ENCODE measurements around the gene TNK2.
"Not testable (repeated sequence)": the region's sequence is repeated elsewhere in the genome, so short reads cannot be mapped to it uniquely, and the experiment has no call there.

The TNK2 gene

DNA sequence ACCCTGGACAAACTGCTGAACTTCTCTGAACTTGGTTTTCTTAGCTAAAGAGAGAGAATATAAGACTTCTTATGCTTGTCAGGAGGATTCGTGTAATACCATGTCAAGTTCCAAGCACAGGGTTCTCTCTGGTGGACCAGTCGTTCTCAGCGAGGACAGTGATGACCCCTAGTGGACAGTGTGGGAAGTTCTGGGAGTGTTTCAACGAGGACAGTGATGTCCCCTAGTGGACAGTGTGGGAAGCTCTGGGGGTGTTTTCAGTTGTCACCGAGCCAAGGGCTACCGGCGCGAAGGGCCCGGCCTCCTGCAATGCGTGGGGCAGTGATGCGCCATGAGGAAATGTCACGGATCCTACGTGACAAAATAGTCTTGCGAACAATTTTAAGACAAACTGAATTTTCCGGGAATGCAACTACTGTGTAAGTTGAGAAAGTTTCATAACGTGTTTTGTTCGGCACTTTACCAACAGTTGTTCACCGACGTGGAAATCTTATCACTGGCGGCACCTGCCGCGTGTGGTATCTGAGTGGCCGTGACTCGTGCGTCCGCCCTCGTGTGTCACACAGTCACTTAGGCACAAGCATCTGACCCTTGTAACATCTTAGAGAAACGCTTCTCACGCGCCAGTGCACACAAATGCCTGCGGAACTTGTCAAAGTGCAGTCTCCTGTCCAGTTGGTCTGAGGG, 57.4 kb downstream of the TNK2 start:
- DNase-seq (ENCODE audit: low read depth, low spot score), result peak; percentile 80

DNA sequence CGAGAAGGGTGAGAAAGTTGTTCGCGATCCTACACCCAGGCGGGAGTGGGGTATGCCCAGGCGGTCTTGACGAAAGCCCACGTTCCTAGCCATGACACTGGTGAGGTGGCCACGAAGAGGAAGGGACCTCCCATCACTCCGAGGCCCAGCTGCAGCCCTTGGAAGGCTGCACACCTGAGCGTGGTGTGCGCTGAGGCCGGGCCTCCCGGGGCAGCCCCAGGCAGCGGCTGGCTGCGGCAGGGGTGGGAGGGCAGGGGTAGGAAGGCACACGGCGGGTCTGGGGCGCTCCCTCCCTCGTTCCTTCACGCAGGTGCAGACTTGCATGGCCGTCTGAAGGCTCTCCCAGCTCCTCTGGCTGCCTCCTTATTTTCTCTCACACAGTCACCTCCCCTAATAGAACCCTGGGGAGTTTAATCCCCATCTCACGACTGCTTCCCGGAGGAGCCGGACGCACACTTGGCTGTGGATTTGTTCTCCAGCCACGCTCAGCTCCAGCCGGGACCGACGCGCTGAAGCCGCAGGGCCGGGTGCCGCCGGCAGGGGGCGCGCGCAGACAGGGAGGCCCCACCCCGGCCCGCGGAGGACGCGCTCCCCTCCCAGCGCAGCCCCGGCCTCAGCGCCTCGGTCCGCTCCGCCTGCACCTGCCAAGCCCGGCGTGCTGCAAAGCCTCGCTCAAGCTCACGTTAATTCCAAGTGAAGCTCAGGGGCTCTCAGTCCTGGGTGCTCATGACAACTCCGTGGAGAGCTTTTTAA, 58.9 kb downstream of the TNK2 start:
- DNase-seq (ENCODE audit: low read depth, low spot score), result no peak

GRCh38 chr3:195847055-195847950, 61.0 kb downstream of the TNK2 start:
- DNase-seq (ENCODE audit: low read depth, low spot score), result no peak

- no peak for DNase-seq (ENCODE audit: low read depth, low spot score)
Observed at GRCh38 chr3:195845483-195845882, 62.9 kb downstream of the TNK2 start.

GRCh38 chr3:195844671-195845218, 63.6 kb downstream of the TNK2 start:
- no peak for DNase-seq (ENCODE audit: low read depth, low spot score)

DNA sequence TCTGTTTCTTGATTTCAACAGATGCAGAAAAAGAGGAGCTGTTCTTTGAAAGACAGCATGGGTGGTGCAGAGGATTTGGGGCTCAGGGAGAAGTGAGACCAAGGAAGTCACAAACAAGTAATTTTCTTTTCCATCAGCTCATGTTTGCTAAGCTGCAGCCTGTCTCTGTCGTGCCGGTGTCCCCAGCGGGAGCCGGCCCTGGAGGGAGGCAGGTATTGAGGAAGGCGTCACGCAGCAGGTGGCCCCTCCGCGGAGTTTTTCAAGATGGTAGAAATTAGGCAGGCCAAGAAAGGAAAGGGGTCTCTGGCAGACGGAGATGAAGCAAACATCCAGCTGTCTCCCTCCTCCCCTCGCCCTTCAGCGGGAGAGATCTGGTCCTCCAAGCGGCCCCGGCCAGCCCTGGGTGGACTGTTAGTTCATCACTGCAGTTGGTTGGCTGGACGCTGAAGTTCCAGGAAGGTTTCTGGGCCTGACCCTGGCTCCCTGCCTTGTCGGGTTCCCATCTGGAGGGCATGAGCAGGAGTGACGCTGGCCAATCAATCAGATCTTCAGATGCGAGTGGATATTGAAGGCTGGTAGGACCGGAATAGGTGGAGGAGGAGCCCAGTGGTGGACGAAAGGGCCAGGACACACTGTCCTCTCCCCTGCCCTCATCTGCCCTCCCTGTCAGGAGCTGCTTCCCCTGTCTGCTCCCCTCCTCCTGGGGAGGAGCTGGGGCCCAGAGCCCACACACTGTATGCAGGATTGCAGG, 68.9 kb downstream of the TNK2 start:
- DNase-seq (ENCODE audit: low read depth, low spot score), result no peak

DNA sequence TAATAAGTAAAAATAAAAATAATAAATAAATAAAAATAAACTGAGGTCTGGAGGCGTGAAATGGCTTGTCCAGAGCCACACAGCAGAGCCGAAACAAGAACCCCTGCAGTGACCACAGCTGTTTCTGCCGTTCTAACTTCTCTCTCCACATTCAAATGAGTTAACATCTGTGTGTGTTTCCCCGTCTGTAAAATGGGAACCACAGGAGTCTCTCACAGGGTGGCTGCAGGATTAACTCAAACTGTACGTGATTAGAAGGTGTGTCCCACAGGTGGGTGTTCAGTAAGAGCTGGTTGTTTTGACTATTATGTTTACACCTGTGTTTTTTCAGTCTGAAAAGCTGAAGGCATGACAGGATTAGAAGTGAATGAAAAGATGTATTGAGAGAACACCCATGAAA, 69.6 kb downstream of the TNK2 start:
- DNase-seq (ENCODE audit: low read depth, low spot score), result no peak

- no peak for DNase-seq (ENCODE audit: low read depth, low spot score)
Observed at GRCh38 chr3:195836476-195837135, 71.7 kb downstream of the TNK2 start.

DNA sequence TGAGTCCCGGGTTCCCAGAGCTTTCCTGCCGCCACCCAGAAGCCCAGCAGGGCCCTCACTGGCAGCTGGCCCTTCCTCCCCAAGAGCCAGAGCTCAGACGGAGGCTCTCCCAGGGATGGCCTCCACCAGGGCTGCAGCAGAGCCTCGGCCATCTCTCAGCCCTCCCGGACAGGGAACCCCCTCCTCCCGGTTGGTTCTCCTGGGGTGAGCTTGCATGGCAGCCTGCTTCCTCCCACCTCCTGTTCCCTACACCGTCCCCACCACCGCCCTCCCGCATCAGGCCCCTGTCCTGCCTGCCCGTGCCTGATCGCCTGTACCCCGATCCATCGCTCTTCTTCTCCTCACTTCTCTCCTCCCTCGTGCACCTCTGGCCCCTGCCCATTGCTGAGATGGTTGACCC, 72.6 kb downstream of the TNK2 start:
- DNase-seq (ENCODE audit: low read depth, low spot score), result no peak

GRCh38 chr3:195834675-195835583, 73.4 kb downstream of the TNK2 start:
- no peak for DNase-seq (ENCODE audit: low read depth, low spot score)

GRCh38 chr3:195829897-195830254, 78.5 kb downstream of the TNK2 start:
- DNase-seq (ENCODE audit: low read depth, low spot score), result no peak

DNA sequence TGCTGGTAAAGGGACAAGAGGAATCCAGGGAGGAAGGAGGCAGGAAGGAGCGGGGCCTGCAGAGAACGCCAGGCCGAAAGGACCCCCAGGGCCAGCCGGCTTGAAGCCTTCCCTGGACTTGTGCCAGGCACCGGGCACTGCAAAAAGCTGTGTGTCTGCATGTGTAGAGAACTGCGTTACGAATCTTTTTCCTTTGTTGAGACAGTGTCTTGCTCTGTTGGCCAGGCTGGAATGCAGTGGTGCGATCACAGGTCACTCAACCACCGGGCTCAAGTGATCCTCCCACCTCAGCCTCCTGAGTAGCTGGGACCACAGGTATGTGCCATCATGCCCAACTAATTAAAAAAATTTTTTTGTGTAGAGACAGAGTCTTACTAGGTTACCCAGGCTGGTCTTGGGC, 79.6 kb downstream of the TNK2 start:
- DNase-seq (ENCODE audit: low read depth, low spot score), result no peak

DNA sequence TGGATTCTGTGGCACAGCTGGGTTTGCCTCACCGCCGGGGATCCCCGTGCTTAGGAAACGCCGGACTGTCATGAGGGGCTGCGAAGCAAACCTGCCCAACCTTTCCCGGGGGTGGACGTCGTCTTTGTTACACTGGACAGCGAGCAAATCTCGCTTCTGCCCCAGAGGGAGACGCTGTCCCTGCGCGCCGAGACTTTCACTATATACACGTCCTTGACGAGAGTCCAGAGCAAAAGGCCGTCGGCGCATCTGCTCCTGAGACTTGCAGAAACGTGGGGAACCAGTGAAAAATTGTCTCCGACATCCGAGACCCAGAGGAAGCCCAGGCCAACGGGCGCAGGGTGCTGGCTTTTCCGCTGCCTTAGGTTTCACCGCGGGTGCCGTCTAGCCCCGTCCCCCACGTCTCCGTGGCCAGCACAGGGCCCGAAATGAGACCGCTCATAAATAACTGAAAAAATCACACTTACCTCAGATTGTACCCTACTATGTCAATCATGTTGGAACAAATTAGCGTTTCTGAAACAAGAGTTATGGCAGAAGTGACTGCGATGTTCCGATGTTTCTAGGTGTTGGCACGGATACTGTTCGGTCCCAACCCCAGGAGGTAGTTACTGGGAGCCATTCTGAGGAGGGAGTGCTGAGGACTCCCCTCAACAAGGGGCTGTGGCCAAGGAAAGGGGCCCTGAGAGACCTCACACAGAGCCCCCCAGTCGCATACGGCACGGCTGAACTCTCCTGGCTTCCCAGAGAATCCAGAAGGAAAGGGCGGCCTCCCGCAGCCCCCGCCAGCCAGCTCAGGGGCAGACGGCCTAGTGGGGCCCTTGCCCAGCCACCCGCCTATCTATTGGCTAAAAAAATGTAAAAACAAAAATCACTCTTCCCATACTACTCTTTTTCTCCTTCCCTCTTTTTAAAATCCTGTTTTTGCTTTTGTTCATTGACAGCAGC, 82.2 kb downstream of the TNK2 start:
- DNase-seq (ENCODE audit: low read depth, low spot score), result no peak

GRCh38 chr3:195825191-195825588, 83.2 kb downstream of the TNK2 start:
- no peak for DNase-seq (ENCODE audit: low read depth, low spot score)

DNA sequence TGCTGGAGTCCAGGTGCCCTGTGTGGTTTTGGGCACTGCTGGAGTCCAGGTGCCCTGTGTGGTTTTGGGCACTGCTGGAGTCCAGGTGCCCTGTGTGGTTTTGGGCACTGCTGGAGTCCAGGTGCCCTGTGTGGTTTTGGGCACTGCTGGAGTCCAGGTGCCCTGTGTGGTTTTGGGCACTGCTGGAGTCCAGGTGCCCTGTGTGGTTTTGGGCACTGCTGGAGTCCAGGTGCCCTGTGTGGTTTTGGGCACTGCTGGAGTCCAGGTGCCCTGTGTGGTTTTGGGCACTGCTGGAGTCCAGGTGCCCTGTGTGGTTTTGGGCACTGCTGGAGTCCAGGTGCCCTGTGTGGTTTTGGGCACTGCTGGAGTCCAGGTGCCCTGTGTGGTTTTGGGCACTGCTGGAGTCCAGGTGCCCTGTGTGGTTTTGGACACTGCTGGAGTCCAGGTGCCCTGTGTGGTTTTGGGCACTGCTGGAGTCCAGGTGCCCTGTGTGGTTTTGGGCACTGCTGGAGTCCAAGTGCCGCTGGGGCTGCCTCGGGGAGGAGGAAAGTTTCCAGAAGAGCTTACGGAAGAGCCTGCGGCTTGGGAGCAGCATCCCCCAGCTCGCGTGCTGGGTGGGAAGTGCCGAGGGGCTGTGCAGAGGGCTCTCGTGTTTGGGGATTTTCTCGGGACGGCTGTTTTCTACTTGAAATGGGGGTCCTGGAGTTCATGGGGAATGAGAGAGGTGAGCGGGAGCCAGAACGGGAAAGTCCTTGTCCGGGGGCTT, 83.7 kb downstream of the TNK2 start:
- DNase-seq (ENCODE audit: low read depth, low spot score), result not testable (repeated sequence)

DNA sequence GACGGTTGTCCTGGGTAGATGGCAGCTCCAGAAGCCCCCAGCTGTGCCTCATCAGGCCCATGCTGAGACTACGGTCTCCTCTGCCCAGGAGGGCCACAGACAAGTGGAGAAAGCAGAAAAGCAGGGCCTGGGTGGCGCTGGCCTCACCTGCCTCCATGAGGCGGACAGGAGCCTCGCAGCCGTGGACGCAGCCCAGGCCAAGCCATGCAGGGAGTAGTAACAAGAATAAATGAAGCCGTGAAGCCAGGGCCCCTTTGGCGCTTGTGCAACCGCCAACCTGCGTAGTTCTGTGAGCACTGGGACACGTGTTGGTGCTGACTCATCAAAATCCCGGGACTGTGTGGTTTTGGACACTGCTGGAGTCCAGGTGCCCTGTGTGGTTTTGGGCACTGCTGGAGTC, 84.4 kb downstream of the TNK2 start:
- no peak for DNase-seq (ENCODE audit: low read depth, low spot score)

DNA sequence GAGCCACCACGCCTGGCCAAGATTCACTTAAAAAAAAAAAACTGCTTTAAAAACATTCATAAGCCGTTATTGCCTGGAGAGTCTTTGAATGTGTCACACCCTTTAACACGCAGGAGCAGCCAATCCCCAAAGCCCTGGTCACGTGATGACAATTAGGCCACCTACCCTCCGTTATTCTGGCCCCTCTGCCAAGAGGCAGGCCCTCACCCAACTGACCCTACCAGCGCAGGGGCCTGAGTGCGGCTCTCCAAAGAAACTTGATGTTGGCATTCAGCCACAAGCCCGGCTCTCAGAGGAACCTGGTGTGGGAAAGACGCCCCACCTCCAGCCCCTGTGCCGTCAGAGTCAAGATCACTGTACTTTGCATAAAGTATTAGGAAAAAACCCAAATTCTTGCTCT, 85.1 kb downstream of the TNK2 start:
- DNase-seq (ENCODE audit: low read depth, low spot score), result no peak

DNA sequence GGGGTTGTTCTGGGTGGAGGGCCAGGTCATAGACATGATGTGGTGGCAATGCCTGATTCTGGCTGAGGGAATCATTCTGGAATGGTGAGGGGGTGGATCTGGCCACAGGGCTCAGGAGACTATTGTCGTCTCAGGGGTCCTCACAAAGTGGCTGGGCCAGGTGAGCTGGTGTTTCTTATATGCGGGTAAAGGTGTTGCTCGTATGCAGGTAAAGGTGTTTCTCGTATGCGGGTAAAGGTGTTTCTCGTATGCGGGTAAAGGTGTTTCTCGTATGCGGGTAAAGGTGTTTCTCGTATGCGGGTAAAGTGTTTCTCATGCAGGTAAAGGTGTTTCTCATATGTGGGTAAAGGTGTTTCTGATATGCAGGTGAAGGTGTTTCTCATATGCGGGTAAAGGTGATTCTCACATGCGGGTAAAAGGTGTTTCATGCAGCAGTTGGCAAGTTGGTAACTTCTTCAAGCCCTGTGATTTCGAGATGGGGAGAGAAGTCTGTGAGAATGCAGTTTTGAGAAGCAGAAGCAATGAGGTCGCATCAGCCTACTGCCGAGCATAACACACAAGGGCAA, 86.1 kb downstream of the TNK2 start:
- DNase-seq (ENCODE audit: low read depth, low spot score), result no peak
